ENCODE data around the gene STAT5B. TPM values are rescaled to one million over a fixed set of nuclear protein-coding genes. Genes with fewer than 3 reads are reported as not detected.

STAT5B gene
- total and polyA plus RNA-seq, 10 donors = 26.4 to 171 (median 101) TPM

DNA sequence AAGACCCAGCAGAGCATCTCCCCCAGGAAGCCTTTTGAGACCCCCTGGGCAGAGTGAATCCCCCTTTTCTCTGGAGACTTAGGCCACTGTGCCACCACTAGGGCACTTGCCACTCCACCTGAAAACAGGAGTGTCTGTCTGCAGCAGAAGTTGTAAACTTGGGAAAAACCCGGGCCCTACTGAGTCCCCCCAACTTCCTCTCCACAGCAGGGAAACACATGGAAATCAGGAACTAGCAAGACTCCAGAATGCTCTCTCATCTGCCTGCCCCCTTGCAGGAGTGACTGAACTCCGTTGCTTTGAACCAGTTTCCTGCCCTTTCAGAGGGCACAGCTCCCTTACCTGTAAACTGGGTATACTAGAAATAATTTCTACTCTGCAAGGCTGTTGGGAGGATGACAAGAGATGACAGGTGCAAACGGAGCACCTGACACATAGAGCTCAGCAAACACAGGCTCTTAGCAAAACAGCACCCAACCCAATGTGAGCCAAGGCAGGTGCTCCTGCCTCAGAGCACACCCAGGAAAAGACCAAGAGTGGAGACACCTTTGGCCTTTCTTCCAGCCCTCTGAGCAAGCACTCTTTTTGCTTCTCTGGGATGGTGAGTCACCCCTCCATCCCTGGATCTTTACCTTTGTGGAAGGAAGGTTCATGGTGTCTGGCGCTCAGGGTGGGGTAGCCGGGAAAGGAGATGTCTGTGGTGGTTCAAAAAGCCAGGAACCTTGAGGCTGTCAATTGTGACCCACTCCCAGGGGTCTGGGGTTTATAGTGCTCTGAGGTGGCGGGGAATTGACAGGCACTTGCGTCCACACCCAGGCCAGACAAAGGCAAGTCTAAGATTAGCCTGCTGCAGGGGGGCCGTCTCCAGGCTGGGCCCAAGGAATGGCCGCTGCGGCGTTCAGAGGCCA, 91.2 kb downstream of the STAT5B start, which contains the start of gene HCRT:
Gene HCRT, minus strand, starts transcription at position 740 of the 908 bp plus-strand sequence. Its CDS starts 87 bp downstream, at position 653.
- intact Hi-C loops (cut with DNase I; ENCODE audit: low total_unique reads) = loop anchor here (10.0 kb wide), 1 partner anchor 70 kb away; the partner anchor contains the start of gene DHX58
- Histone ChIP-seq H3K4me1 (peaks cover 29 to 83% (median 57%) of the 10 kb centered on the region in 6 donors), H3K27me3 (replicated peaks in 1 of 7) (peaks cover 0 to 25% (median 5%) of the 10 kb centered on the region in 7 donors), H3K27ac (peak within 1 kb of the TSS in 7 of 8 donors; percentile 80 to 92 (median 86)), H3K4me3 (peak within 1 kb of the TSS; percentile 36 to 81 (median 63)), H3K9me3 (no peaks in the 10 kb centered on the region), H3K36me3 (peaks cover 0 to 7% (median 0%) of the 10 kb centered on the region in 6 donors)
- no peak for TF ChIP-seq POLR2AphosphoS5 (IDR thresholded peaks at IDR 0.05)
- TF ChIP-seq, protein P1, sequence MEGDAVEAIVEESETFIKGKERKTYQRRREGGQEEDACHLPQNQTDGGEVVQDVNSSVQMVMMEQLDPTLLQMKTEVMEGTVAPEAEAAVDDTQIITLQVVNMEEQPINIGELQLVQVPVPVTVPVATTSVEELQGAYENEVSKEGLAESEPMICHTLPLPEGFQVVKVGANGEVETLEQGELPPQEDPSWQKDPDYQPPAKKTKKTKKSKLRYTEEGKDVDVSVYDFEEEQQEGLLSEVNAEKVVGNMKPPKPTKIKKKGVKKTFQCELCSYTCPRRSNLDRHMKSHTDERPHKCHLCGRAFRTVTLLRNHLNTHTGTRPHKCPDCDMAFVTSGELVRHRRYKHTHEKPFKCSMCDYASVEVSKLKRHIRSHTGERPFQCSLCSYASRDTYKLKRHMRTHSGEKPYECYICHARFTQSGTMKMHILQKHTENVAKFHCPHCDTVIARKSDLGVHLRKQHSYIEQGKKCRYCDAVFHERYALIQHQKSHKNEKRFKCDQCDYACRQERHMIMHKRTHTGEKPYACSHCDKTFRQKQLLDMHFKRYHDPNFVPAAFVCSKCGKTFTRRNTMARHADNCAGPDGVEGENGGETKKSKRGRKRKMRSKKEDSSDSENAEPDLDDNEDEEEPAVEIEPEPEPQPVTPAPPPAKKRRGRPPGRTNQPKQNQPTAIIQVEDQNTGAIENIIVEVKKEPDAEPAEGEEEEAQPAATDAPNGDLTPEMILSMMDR (IDR thresholded peaks at IDR 0.05 in 8 of 11, conservative IDR thresholded peaks at IDR 0.05 in 3 of 11) = no peak
- DNase-seq = no peak
- 77 to 85% (median 82%) methylated on average over 11 of the region's 11 CpGs for WGBS, 5 donors

GRCh38 chr17:42183741-42184711, 92.2 kb downstream of the STAT5B start:
- peak overlapping the region; percentile 36 to 81 (median 63) for H3K4me3 ChIP-seq
- peaks cover 0 to 31% (median 5%) of the 10 kb centered on the region in 7 donors for H3K27me3 ChIP-seq (replicated peaks in 1 of 7)
- intact Hi-C loops (cut with DNase I; ENCODE audit: low total_unique reads) = loop anchor here (10.0 kb wide), 1 partner anchor 69 kb away; the partner anchor contains the start of gene DHX58
- H3K27ac ChIP-seq = peak overlapping the region; percentile 59 to 92 (median 85)
- WGBS, 5 donors = 4 to 10% (median 5%) methylated on average over 27 to 83 of the region's 83 CpGs
- TF ChIP-seq, protein P1 (IDR thresholded peaks at IDR 0.05 in 8 of 11, conservative IDR thresholded peaks at IDR 0.05 in 3 of 11) = peak; percentile 53 to 99 (median 97)
- TF ChIP-seq POLR2A (IDR thresholded peaks at IDR 0.05) = peak in 1 of 3 donors; percentile 78
- peak; percentile 91 for TF ChIP-seq POLR2AphosphoS5 (IDR thresholded peaks at IDR 0.05)
- no peaks in the 10 kb centered on the region for H3K9me3 ChIP-seq
- DNase-seq = peak; percentile 95
- H3K36me3 ChIP-seq = no peaks in the 10 kb centered on the region
- peaks cover 26 to 83% (median 56%) of the 10 kb centered on the region in 6 donors for H3K4me1 ChIP-seq

DNA sequence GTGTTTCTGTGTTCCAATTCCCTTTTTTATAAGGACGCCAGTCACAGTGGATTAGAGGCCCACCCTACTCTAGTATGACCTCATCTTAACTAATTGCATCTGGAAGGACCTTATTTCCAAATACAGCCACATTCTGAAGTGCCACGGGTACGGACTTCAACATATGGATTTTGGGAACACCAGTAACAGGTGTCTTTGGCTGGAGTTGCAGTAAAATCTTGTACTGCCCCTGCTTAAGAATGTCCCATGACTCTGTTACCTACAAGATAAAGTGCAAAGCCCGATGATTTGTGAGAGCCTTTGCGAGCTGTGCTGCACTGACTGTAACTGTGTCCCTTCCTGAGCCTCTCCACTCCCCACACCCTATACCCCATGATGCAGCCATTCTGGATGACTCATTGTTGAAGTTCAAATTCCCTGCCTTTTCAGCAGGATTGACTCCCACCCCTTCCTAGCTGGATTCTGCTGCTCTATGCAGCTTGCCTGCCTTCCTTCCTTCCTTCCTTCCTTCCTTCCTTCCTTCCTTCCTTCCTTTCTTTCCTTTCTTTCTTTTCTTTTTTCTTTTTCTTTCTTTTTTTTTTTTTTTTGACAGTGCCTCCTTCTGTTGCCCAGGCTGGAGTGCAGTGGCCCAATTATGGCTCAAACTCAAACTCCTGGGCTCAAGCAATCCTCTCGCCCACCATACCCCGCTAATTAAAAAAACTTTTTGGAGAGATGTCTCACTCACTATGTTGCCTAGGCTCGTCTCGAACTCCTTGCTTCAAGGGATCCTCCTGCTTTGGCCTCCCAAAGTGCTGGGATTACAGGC, 93.1 kb downstream of the STAT5B start:
- DNase-seq = no peak

More for the DNA sequence above, 93.1 kb downstream of the STAT5B start:
- H3K27me3 ChIP-seq (replicated peaks in 1 of 7) = peaks cover 0 to 31% (median 5%) of the 10 kb centered on the region in 7 donors
- intact Hi-C loops (cut with DNase I; ENCODE audit: low total_unique reads) = loop anchor here (10.0 kb wide), 1 partner anchor 68 kb away; the partner anchor contains the start of gene DHX58
- peaks cover 33 to 83% (median 57%) of the 10 kb centered on the region in 6 donors for H3K4me1 ChIP-seq
- H3K36me3 ChIP-seq = no peaks in the 10 kb centered on the region
- peak overlapping the region; percentile 59 to 92 (median 85) for H3K27ac ChIP-seq
- no peak for TF ChIP-seq POLR2A (IDR thresholded peaks at IDR 0.05)
- TF ChIP-seq, protein P1 (IDR thresholded peaks at IDR 0.05 in 8 of 11, conservative IDR thresholded peaks at IDR 0.05 in 3 of 11) = no peak
- no peak for TF ChIP-seq POLR2AphosphoS5 (IDR thresholded peaks at IDR 0.05)
- peak overlapping the region; percentile 36 to 81 (median 63) for H3K4me3 ChIP-seq
- no peaks in the 10 kb centered on the region for H3K9me3 ChIP-seq
- WGBS, 5 donors = 63 to 65% (median 64%) methylated on average over 9 of the region's 9 CpGs
